ENCODE measurements around the gene HIPK3. TPM values are rescaled to one million over a fixed set of nuclear protein-coding genes. Genes with fewer than 3 reads are reported as not detected.
"Not testable (repeated sequence)": the region's sequence is repeated elsewhere in the genome, so short reads cannot be mapped to it uniquely, and the experiment has no call there.

Gene HIPK3
- total RNA-seq, 4 donors from 2014 or later = 85.2 to 283 (median 126) TPM

GRCh38 chr11:33211580-33211979 is 45.6 kb upstream of the HIPK3 start:
- Histone ChIP-seq H3K27me3 (no peaks in the 10 kb centered on the region), H3K4me1 (no peaks in the 10 kb centered on the region), H3K36me3 (no peaks in the 10 kb centered on the region), H3K9me3 (no peaks in the 10 kb centered on the region), H3K4me3 (no peak overlapping the region), H3K27ac (no peak overlapping the region)
- no peak for ATAC-seq
- TF ChIP-seq POLR2A (IDR thresholded peaks at IDR 0.05) = no peak
- in situ Hi-C loops (cut with MboI; ENCODE audit: low sequenced_read_pairs in 4 of 4) (no loop called here), intact Hi-C loops (cut with DNase I; ENCODE audit: low total_unique reads) (no loop called here)
- no peak for DNase-seq

GRCh38 chr11:33214187-33214586 is 43.0 kb upstream of the HIPK3 start:
- TF ChIP-seq, protein P1, sequence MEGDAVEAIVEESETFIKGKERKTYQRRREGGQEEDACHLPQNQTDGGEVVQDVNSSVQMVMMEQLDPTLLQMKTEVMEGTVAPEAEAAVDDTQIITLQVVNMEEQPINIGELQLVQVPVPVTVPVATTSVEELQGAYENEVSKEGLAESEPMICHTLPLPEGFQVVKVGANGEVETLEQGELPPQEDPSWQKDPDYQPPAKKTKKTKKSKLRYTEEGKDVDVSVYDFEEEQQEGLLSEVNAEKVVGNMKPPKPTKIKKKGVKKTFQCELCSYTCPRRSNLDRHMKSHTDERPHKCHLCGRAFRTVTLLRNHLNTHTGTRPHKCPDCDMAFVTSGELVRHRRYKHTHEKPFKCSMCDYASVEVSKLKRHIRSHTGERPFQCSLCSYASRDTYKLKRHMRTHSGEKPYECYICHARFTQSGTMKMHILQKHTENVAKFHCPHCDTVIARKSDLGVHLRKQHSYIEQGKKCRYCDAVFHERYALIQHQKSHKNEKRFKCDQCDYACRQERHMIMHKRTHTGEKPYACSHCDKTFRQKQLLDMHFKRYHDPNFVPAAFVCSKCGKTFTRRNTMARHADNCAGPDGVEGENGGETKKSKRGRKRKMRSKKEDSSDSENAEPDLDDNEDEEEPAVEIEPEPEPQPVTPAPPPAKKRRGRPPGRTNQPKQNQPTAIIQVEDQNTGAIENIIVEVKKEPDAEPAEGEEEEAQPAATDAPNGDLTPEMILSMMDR (IDR thresholded peaks at IDR 0.05 in 4 of 5, conservative IDR thresholded peaks at IDR 0.05 in 1 of 5) = no peak
- no peak for TF ChIP-seq POLR2A (IDR thresholded peaks at IDR 0.05)
- no peaks in the 10 kb centered on the region for H3K36me3 ChIP-seq
- no peaks in the 10 kb centered on the region for H3K4me1 ChIP-seq
- no peak overlapping the region for H3K4me3 ChIP-seq
- in situ Hi-C loops (cut with MboI; ENCODE audit: low sequenced_read_pairs in 4 of 4) (no loop called here), intact Hi-C loops (cut with DNase I; ENCODE audit: low total_unique reads) (no loop called here)
- ATAC-seq (no peak), DNase-seq (no peak)
- H3K27ac ChIP-seq = no peak overlapping the region
- no peaks in the 10 kb centered on the region for H3K27me3 ChIP-seq
- no peaks in the 10 kb centered on the region for H3K9me3 ChIP-seq

- TF ChIP-seq, protein P1 (IDR thresholded peaks at IDR 0.05 in 4 of 5, conservative IDR thresholded peaks at IDR 0.05 in 1 of 5) = no peak
- TF ChIP-seq POLR2A (IDR thresholded peaks at IDR 0.05) = no peak
- DNase-seq (no peak), ATAC-seq (no peak)
- H3K27me3 ChIP-seq = no peaks in the 10 kb centered on the region
- H3K27ac ChIP-seq = no peak overlapping the region
- H3K4me3 ChIP-seq = no peak overlapping the region
- H3K4me1 ChIP-seq = no peaks in the 10 kb centered on the region
- H3K9me3 ChIP-seq = no peaks in the 10 kb centered on the region
- in situ Hi-C loops (cut with MboI; ENCODE audit: low sequenced_read_pairs in 4 of 4) = no loop called here
- no peaks in the 10 kb centered on the region for H3K36me3 ChIP-seq
- intact Hi-C loops (cut with DNase I; ENCODE audit: low total_unique reads) = no loop called here
Measured at GRCh38 chr11:33214767-33215166, 42.4 kb upstream of the HIPK3 start.

DNA sequence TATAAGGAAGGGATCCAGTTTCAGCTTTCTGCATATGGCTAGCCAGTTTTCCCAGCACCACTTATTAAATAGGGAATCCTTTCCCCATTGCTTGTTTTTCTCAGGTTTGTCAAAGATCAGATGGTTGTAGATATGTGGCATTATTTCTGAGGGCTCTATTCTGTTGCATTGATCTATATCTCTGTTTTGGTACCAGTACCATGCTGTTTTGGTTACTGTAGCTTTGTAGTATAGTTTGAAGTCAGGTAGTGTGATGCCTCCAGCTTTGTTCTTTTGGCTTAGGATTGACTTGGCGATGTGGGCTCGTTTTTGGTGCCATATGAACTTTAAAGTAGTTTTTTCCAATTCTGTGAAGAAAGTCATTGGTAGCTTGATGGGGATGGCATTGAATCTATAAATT is 40.5 kb upstream of the HIPK3 start:
- in situ Hi-C loops (cut with MboI; ENCODE audit: low sequenced_read_pairs in 4 of 4); H3K4me1 ChIP-seq; H3K36me3 ChIP-seq; intact Hi-C loops (cut with DNase I; ENCODE audit: low total_unique reads); H3K27ac ChIP-seq; H3K9me3 ChIP-seq; H3K27me3 ChIP-seq; ATAC-seq; H3K4me3 ChIP-seq; DNase-seq: not testable (repeated sequence)

- no peak overlapping the region for H3K27ac ChIP-seq
- in situ Hi-C loops (cut with MboI; ENCODE audit: low sequenced_read_pairs in 4 of 4) (no loop called here), intact Hi-C loops (cut with DNase I; ENCODE audit: low total_unique reads) (no loop called here)
Measured at GRCh38 chr11:33222052-33222750, 35.0 kb upstream of the HIPK3 start.

More at GRCh38 chr11:33222052-33222750, 35.0 kb upstream of the HIPK3 start:
- ATAC-seq = no peak
- Histone ChIP-seq H3K27me3 (no peaks in the 10 kb centered on the region), H3K9me3 (no peaks in the 10 kb centered on the region), H3K36me3 (no peaks in the 10 kb centered on the region), H3K4me3 (no peak overlapping the region), H3K4me1 (peaks cover 1 to 2% of the 10 kb centered on the region in 2 donors)
- no peak for DNase-seq
- TF ChIP-seq, protein P1 (IDR thresholded peaks at IDR 0.05 in 4 of 5, conservative IDR thresholded peaks at IDR 0.05 in 1 of 5) = no peak
- TF ChIP-seq POLR2A (IDR thresholded peaks at IDR 0.05) = no peak

Data from gastrocnemius medialis (tissue), 4 donors.